ENCODE data around the gene USP3.

The USP3 gene

DNA sequence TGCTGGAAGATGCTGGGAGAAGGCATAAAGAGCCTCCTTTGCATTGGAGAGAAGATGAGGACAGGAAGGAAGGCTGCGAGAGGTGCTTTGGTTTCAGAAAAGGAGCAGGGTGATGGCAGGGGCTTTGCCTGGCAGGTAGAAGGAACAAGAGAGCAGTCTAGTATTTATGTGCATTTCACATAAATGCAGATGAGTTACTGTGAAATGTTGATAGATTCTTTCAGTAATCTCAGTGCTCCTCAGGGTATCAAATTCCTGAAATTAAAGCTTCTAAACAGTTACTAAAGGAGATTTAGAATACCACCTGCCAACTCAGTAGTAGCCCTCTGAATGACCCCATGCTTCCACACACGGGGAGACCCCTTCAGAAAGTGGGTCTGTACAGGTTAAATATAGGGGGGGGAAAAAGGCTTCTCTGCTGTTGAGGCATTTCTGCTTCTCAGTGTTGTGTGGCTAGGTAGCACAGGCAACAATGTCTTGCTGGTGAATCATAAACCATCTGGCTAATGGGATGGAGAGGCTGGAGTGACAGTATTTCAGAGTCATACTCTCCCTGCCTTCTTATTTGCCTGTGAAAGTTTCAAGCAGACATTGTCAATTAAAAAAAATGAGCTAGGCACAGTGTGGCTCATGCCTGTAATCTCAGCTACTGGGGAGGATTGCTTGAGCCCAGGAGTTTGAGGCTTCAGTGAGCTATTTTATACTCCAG, 78.5 kb downstream of the USP3 start:
- Histone ChIP-seq H3K4me3 (ENCODE audit: control insufficient read depth in 1 of 7, extremely low read depth in 1 of 7, insufficient read depth in 4 of 7, low read depth in 2 of 7, low read length in 6 of 7) (no peak overlapping the region), H3K9me3 (ENCODE audit: control extremely low read depth in 1 of 5, control insufficient read depth in 4 of 5, insufficient read depth in 2 of 5, low read depth in 1 of 5, low read length in 4 of 5) (peaks cover 0 to 4% (median 0%) of the 10 kb centered on the region in 5 experiments), H3K27me3 (replicated peaks in 2 of 5; ENCODE audit: control insufficient read depth in 4 of 5, insufficient read depth in 5 of 5, low read length in 4 of 5) (no peaks in the 10 kb centered on the region), H3K4me1 (ENCODE audit: control extremely low read depth in 1 of 4, control insufficient read depth in 4 of 4, insufficient read depth in 4 of 4, low read length in 3 of 4) (no peaks in the 10 kb centered on the region), H3K36me3 (ENCODE audit: control insufficient read depth in 4 of 4, insufficient read depth in 4 of 4, low read length in 3 of 4) (peaks cover 9 to 50% (median 21%) of the 10 kb centered on the region in 4 experiments), H3K27ac (ENCODE audit: insufficient read depth in 1 of 2, low read depth in 1 of 2, low read length in 2 of 2, poor library complexity in 1 of 2, severe bottlenecking in 2 of 2) (no peak overlapping the region)
- 100% methylated on average over 1 of the region's 2 CpGs for WGBS (ENCODE audit: insufficient coverage)
- DNase-seq, result no peak
- CTCF ChIA-PET, result no interaction called here
- POLR2A ChIA-PET, result no interaction called here

DNA sequence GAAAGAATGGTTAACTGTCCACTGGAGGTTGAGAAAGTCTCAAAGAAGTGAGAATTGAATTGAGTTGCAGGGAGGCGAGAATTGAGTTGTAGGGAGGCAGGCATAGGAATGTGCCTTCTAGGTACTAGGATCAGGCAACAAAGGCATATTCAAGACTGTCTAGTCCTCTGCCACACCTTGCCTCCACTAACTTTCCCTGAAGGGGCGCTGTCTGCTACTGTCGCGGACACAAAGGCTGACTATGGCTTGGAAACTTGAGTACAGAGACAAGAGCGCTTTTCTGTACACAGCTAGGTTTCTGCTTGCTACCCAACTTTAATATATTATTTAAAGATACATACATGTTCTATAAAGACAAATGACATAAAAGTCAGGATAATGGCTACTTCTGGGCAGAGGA, 82.4 kb downstream of the USP3 start:
- POLR2A ChIA-PET, result no interaction called here
- Histone ChIP-seq H3K4me3 (ENCODE audit: control insufficient read depth in 1 of 7, extremely low read depth in 1 of 7, insufficient read depth in 4 of 7, low read depth in 2 of 7, low read length in 6 of 7) (no peak overlapping the region), H3K27ac (ENCODE audit: insufficient read depth in 1 of 2, low read depth in 1 of 2, low read length in 2 of 2, poor library complexity in 1 of 2, severe bottlenecking in 2 of 2) (no peak overlapping the region), H3K36me3 (ENCODE audit: control insufficient read depth in 4 of 4, insufficient read depth in 4 of 4, low read length in 3 of 4) (peaks cover 26 to 80% (median 48%) of the 10 kb centered on the region in 4 experiments), H3K9me3 (ENCODE audit: control extremely low read depth in 1 of 5, control insufficient read depth in 4 of 5, insufficient read depth in 2 of 5, low read depth in 1 of 5, low read length in 4 of 5) (peaks cover 0 to 6% (median 0%) of the 10 kb centered on the region in 5 experiments), H3K27me3 (replicated peaks in 2 of 5; ENCODE audit: control insufficient read depth in 4 of 5, insufficient read depth in 5 of 5, low read length in 4 of 5) (no peaks in the 10 kb centered on the region), H3K4me1 (ENCODE audit: control extremely low read depth in 1 of 4, control insufficient read depth in 4 of 4, insufficient read depth in 4 of 4, low read length in 3 of 4) (no peaks in the 10 kb centered on the region)
- DNase-seq, result no peak
- WGBS (ENCODE audit: insufficient coverage), result 100% methylated on average over 2 of the region's 5 CpGs
- CTCF ChIA-PET, result interaction anchor here (1.2 kb wide), 1 partner anchor 17 kb away, joined by 3 read pairs; no protein-coding TSS in a partner anchor

DNA sequence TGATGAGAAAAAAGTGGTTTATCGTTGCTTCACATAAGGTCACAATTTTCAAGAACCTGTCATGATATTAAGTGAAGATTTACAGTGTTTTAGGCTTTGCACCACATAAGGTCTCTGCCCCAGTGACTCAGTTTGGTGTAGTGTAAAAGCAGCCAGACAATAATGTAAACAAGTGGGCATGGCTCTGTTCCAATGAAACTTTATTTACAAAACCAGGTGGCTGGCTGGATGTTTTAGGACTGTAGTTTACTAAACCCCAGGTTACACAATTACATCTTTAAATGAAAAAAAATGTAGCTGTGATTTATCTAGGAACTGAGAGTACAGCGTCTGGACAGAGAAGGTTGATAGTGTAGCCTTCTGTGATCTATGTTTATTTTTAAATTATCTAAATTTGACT, 83.1 kb downstream of the USP3 start:
- no peaks in the 10 kb centered on the region for H3K4me1 ChIP-seq (ENCODE audit: control extremely low read depth in 1 of 4, control insufficient read depth in 4 of 4, insufficient read depth in 4 of 4, low read length in 3 of 4)
- no peak for DNase-seq
- no peaks in the 10 kb centered on the region for H3K27me3 ChIP-seq (replicated peaks in 2 of 5; ENCODE audit: control insufficient read depth in 4 of 5, insufficient read depth in 5 of 5, low read length in 4 of 5)
- POLR2A ChIA-PET, result no interaction called here
- no peak overlapping the region for H3K27ac ChIP-seq (ENCODE audit: insufficient read depth in 1 of 2, low read depth in 1 of 2, low read length in 2 of 2, poor library complexity in 1 of 2, severe bottlenecking in 2 of 2)
- H3K4me3 ChIP-seq (ENCODE audit: control insufficient read depth in 1 of 7, extremely low read depth in 1 of 7, insufficient read depth in 4 of 7, low read depth in 2 of 7, low read length in 6 of 7), result no peak overlapping the region
- peaks cover 0 to 6% (median 0%) of the 10 kb centered on the region in 5 experiments for H3K9me3 ChIP-seq (ENCODE audit: control extremely low read depth in 1 of 5, control insufficient read depth in 4 of 5, insufficient read depth in 2 of 5, low read depth in 1 of 5, low read length in 4 of 5)
- WGBS (ENCODE audit: insufficient coverage), result 100% methylated on average over 1 of the region's 2 CpGs
- peaks cover 26 to 76% (median 47%) of the 10 kb centered on the region in 4 experiments for H3K36me3 ChIP-seq (ENCODE audit: control insufficient read depth in 4 of 4, insufficient read depth in 4 of 4, low read length in 3 of 4)
- CTCF ChIA-PET, result no interaction called here

DNA sequence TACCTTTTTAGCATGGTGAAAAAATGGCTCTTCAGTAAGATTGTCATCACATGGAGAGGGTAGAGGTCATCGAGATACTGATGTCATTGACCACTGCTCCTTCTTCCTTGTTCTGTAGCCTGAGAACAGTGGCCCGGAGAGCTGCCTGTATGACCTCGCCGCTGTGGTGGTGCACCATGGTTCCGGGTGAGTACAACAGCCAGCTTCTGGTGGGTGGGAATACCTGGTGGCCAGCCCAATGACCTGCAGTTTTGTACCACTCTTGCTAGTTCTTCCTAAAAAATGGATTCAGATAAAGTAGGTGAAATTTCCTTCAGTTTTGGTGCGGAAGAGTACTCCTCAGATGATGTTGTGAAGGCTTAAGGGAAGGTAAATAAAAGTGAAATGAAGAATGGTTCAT, 84.4 kb downstream of the USP3 start:
- 100% methylated on average over 5 of the region's 6 CpGs for WGBS (ENCODE audit: insufficient coverage)
- ChIA-PET CTCF (no interaction called here), POLR2A (no interaction called here)
- no peaks in the 10 kb centered on the region for H3K27me3 ChIP-seq (replicated peaks in 2 of 5; ENCODE audit: control insufficient read depth in 4 of 5, insufficient read depth in 5 of 5, low read length in 4 of 5)
- DNase-seq, result no peak
- H3K9me3 ChIP-seq (ENCODE audit: control extremely low read depth in 1 of 5, control insufficient read depth in 4 of 5, insufficient read depth in 2 of 5, low read depth in 1 of 5, low read length in 4 of 5), result peaks cover 0 to 6% (median 0%) of the 10 kb centered on the region in 5 experiments
- peaks cover 23 to 77% (median 45%) of the 10 kb centered on the region in 4 experiments for H3K36me3 ChIP-seq (ENCODE audit: control insufficient read depth in 4 of 4, insufficient read depth in 4 of 4, low read length in 3 of 4)
- no peak overlapping the region for H3K4me3 ChIP-seq (ENCODE audit: control insufficient read depth in 1 of 7, extremely low read depth in 1 of 7, insufficient read depth in 4 of 7, low read depth in 2 of 7, low read length in 6 of 7)
- no peaks in the 10 kb centered on the region for H3K4me1 ChIP-seq (ENCODE audit: control extremely low read depth in 1 of 4, control insufficient read depth in 4 of 4, insufficient read depth in 4 of 4, low read length in 3 of 4)
- no peak overlapping the region for H3K27ac ChIP-seq (ENCODE audit: insufficient read depth in 1 of 2, low read depth in 1 of 2, low read length in 2 of 2, poor library complexity in 1 of 2, severe bottlenecking in 2 of 2)

DNA sequence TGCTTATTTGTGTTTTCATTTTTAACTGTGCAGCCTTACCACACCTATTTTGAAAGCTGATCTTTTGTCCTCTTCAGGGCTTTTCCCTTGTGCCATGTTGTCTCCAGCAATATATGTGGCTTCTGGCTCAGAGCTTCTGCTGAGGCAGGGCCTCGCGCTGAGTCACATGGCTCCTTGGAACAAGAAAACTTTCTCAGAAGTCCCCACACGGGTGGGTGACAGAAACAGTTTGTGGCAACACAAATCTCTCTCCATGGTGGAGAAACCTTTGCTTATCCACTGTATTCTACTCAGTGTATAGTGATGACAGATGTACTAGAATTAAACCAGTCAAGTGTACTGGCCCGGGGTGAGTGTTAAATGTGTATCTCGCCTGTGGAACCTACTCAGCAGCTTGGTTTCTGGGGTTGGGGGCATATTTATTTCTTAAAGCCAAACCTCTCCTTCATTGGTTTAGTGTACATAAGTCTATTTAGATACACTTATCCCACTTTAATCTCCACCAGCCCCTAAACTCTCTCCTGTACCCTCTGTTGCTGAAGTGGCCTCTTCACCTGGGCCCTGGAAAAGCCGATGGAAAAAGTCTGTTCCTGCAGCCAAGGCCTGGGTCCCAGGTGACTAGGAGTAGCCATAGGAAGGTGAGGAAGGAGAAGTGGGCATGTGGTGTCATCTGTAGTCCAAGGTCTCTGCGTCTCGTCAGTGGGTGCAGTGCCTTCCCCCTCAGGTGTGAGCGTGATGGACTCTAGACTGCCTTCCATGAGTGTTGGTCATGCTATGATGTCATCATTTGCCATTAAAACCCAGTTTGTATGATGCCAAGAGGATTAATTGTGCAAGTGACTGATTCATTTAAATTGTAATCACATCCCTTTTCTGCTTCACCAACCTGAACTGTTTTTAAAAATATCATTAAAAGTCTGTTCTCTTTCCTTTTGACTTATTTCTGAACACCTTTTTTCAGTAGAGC, 89.6 kb downstream of the USP3 start:
- 90% methylated on average over 4 of the region's 9 CpGs for WGBS (ENCODE audit: insufficient coverage)
- POLR2A ChIA-PET, result no interaction called here
- Histone ChIP-seq H3K9me3 (ENCODE audit: control extremely low read depth in 1 of 5, control insufficient read depth in 4 of 5, insufficient read depth in 2 of 5, low read depth in 1 of 5, low read length in 4 of 5) (peaks cover 0 to 2% (median 0%) of the 10 kb centered on the region in 5 experiments), H3K4me3 (ENCODE audit: control insufficient read depth in 1 of 7, extremely low read depth in 1 of 7, insufficient read depth in 4 of 7, low read depth in 2 of 7, low read length in 6 of 7) (no peak overlapping the region), H3K4me1 (ENCODE audit: control extremely low read depth in 1 of 4, control insufficient read depth in 4 of 4, insufficient read depth in 4 of 4, low read length in 3 of 4) (peaks cover 2 to 21% (median 14%) of the 10 kb centered on the region in 4 experiments), H3K27ac (ENCODE audit: insufficient read depth in 1 of 2, low read depth in 1 of 2, low read length in 2 of 2, poor library complexity in 1 of 2, severe bottlenecking in 2 of 2) (no peak overlapping the region), H3K36me3 (ENCODE audit: control insufficient read depth in 4 of 4, insufficient read depth in 4 of 4, low read length in 3 of 4) (peaks cover 20 to 46% (median 33%) of the 10 kb centered on the region in 4 experiments), H3K27me3 (replicated peaks in 2 of 5; ENCODE audit: control insufficient read depth in 4 of 5, insufficient read depth in 5 of 5, low read length in 4 of 5) (no peaks in the 10 kb centered on the region)
- CTCF ChIA-PET, result no interaction called here
- DNase-seq, result no peak

DNA sequence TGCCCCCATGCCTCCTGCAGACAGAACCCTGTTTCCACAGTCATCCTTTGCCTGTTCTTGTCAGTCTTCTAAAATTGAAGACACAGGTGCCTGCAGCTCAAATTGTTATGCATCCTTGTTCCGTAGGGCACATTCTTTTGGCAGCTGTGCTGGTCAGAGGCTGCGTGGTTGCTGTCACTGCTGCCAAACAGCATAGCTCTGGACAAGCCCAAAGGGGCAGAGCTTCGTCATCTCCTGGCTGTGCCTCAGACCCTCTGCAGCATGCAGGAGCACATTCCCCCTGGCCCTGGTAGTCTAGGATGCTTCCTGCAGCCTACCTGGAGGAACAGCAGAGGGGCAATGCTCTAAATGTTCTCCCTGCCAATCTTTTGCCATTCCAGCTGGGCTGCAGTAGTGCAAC, 90.7 kb downstream of the USP3 start:
- Histone ChIP-seq H3K27ac (ENCODE audit: insufficient read depth in 1 of 2, low read depth in 1 of 2, low read length in 2 of 2, poor library complexity in 1 of 2, severe bottlenecking in 2 of 2) (no peak overlapping the region), H3K36me3 (ENCODE audit: control insufficient read depth in 4 of 4, insufficient read depth in 4 of 4, low read length in 3 of 4) (peaks cover 11 to 35% (median 25%) of the 10 kb centered on the region in 4 experiments), H3K4me3 (ENCODE audit: control insufficient read depth in 1 of 7, extremely low read depth in 1 of 7, insufficient read depth in 4 of 7, low read depth in 2 of 7, low read length in 6 of 7) (no peak overlapping the region), H3K9me3 (ENCODE audit: control extremely low read depth in 1 of 5, control insufficient read depth in 4 of 5, insufficient read depth in 2 of 5, low read depth in 1 of 5, low read length in 4 of 5) (no peaks in the 10 kb centered on the region), H3K4me1 (ENCODE audit: control extremely low read depth in 1 of 4, control insufficient read depth in 4 of 4, insufficient read depth in 4 of 4, low read length in 3 of 4) (peaks cover 2 to 32% (median 24%) of the 10 kb centered on the region in 4 experiments), H3K27me3 (replicated peaks in 2 of 5; ENCODE audit: control insufficient read depth in 4 of 5, insufficient read depth in 5 of 5, low read length in 4 of 5) (no peaks in the 10 kb centered on the region)
- no peak for DNase-seq
- WGBS (ENCODE audit: insufficient coverage), result 96% methylated on average over 3 of the region's 3 CpGs
- ChIA-PET CTCF (no interaction called here), POLR2A (no interaction called here)

DNA sequence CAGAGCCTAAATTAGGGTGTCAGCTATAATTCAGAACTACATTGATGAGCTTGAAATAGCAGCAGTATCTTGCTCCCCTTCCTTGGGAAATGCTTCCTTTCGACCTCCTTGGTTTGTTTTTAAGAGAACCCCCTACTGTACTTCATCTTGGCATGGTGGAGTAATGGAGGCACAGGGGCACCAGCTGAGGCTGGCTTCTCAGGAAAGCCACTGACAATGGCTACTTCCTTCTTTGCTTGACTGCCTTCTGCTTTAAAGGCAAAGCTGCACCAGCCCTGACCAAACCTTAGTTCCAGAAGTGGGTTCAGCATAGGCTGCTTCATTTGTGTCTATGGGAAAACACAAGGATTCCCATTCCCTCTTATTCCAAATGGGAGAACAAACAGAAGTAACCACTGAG, 91.3 kb downstream of the USP3 start:
- POLR2A ChIA-PET, result no interaction called here
- H3K4me1 ChIP-seq (ENCODE audit: control extremely low read depth in 1 of 4, control insufficient read depth in 4 of 4, insufficient read depth in 4 of 4, low read length in 3 of 4), result peaks cover 2 to 38% (median 29%) of the 10 kb centered on the region in 4 experiments
- H3K27me3 ChIP-seq (replicated peaks in 2 of 5; ENCODE audit: control insufficient read depth in 4 of 5, insufficient read depth in 5 of 5, low read length in 4 of 5), result no peaks in the 10 kb centered on the region
- peaks cover 8 to 29% (median 19%) of the 10 kb centered on the region in 4 experiments for H3K36me3 ChIP-seq (ENCODE audit: control insufficient read depth in 4 of 4, insufficient read depth in 4 of 4, low read length in 3 of 4)
- H3K4me3 ChIP-seq (ENCODE audit: control insufficient read depth in 1 of 7, extremely low read depth in 1 of 7, insufficient read depth in 4 of 7, low read depth in 2 of 7, low read length in 6 of 7), result no peak overlapping the region
- 80% methylated on average over 1 of the region's 1 CpG for WGBS (ENCODE audit: insufficient coverage)
- CTCF ChIA-PET, result interaction anchor here (0.9 to 2.3 kb wide), 4 partner anchors 11 to 131 kb away, joined by 3 to 7 read pairs (median 4); no protein-coding TSS in a partner anchor
- DNase-seq, result no peak
- H3K27ac ChIP-seq (ENCODE audit: insufficient read depth in 1 of 2, low read depth in 1 of 2, low read length in 2 of 2, poor library complexity in 1 of 2, severe bottlenecking in 2 of 2), result no peak overlapping the region
- H3K9me3 ChIP-seq (ENCODE audit: control extremely low read depth in 1 of 5, control insufficient read depth in 4 of 5, insufficient read depth in 2 of 5, low read depth in 1 of 5, low read length in 4 of 5), result no peaks in the 10 kb centered on the region
